Lung (tissue), 16 donors: ENCODE data around the gene REM1. TPM values are rescaled to one million over a fixed set of nuclear protein-coding genes. Genes with fewer than 3 reads are reported as not detected.
A peak's percentile ranks its signal among the peaks of the same experiment; 100 is the strongest.
"Not testable (repeated sequence)": the region's sequence is repeated elsewhere in the genome, so short reads cannot be mapped to it uniquely, and the experiment has no call there.

Source experiments
- ATAC-seq: fragments of 200-7000 bp; cut with Tn5 transposase; one replicate; pipeline ENCODE4 v1.9.1; 2020; ENCODE audit warnings: moderate number of reproducible peaks; ENCODE audit not compliant: insufficient read depth, low FRiP score
- DNase-seq, 3 donors: peaks; one replicate each; pipeline ENCODE4 v3.0.0-alpha.2; 2013 to 2017
- H3K27ac ChIP-seq, 2 donors: one replicate each; pipeline ENCODE4 v1.5.1; 2013; ENCODE audit warnings: mild to moderate bottlenecking in 2 of 2, moderate library complexity in 2 of 2, control low read depth in 1 of 2, inconsistent platforms in 1 of 2, low read depth in 1 of 2, low read length in 1 of 2
- H3K27me3 ChIP-seq, 3 donors: one replicate each; pipeline ENCODE4 v1.5.1; 2013; ENCODE audit warnings: low read length in 2 of 3; ENCODE audit not compliant: control insufficient read depth in 3 of 3, insufficient read depth in 3 of 3
- H3K36me3 ChIP-seq, 4 donors: one replicate each; pipeline ENCODE4 v1.5.1; 2013; ENCODE audit warnings: low read length in 4 of 4, mild to moderate bottlenecking in 1 of 4, moderate library complexity in 1 of 4; ENCODE audit not compliant: control insufficient read depth in 4 of 4, insufficient read depth in 4 of 4
- H3K4me1 ChIP-seq, 5 donors: one replicate each; pipeline ENCODE4 v1.5.1; 2013; ENCODE audit warnings: low read length in 5 of 5, mild to moderate bottlenecking in 2 of 5, moderate library complexity in 1 of 5; ENCODE audit not compliant: control insufficient read depth in 5 of 5, insufficient read depth in 5 of 5
- H3K4me3 ChIP-seq: one replicate; pipeline ENCODE4 v1.5.1; 2013; ENCODE audit warnings: mild to moderate bottlenecking, control low read depth, moderate library complexity
- H3K9ac ChIP-seq, 2 donors: one replicate each; pipeline ENCODE4 v1.5.1; 2013; ENCODE audit warnings: low read length in 2 of 2, control low read depth in 1 of 2; ENCODE audit not compliant: insufficient read depth in 1 of 2
- H3K9me3 ChIP-seq, 4 donors: one replicate each; pipeline ENCODE4 v1.5.1; 2013; ENCODE audit warnings: low read length in 3 of 4, mild to moderate bottlenecking in 1 of 4, moderate library complexity in 1 of 4; ENCODE audit not compliant: control insufficient read depth in 4 of 4, insufficient read depth in 3 of 4
- WGBS, 2 donors: extraction: QIAGEN DNeasy Blood & Tissue Kit; methylation state at CpG; one replicate each; pipeline ENCODE4 v1.1.7; 2013; 5-methylcytosine and 5-hydroxymethylcytosine counted together
- long read RNA-seq, 5 donors: transcript quantifications; one replicate each; lab custom pipeline, GENCODE V29; 2026
- polyA plus RNA-seq, 2 donors: library from polyadenylated mRNA; stranded (reverse); fragments of 200-250 nt; gene quantifications; one replicate each; pipeline ENCODE4 v1.2.1, GENCODE V29; 2013
- total RNA-seq, 2 donors: library from RNA; depleted of rRNA in 1 of 2; stranded (reverse); fragments of >200 nt in 1 of 2; gene quantifications; one replicate each; pipeline ENCODE4 v1.2.1, GENCODE V29; 2014 to 2021
- TF ChIP-seq, protein P1 (sequence below): IDR thresholded peaks from 2 replicates; pipeline ENCODE4 v1.5.1; 2012; ENCODE audit warnings: mild to moderate bottlenecking; ENCODE audit errors: control extremely low read depth, extremely low read depth
- donor health status: control.
- donor health status: control.
- donor health status: Bipolar disorder and iron deficiency.
- donor health status: healthy.
- donor health status: DM: yes; HTN: yes; CAD: no.

Gene REM1, protein sequence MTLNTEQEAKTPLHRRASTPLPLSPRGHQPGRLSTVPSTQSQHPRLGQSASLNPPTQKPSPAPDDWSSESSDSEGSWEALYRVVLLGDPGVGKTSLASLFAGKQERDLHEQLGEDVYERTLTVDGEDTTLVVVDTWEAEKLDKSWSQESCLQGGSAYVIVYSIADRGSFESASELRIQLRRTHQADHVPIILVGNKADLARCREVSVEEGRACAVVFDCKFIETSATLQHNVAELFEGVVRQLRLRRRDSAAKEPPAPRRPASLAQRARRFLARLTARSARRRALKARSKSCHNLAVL
- total RNA-seq, result 1 to 10 TPM; 1.7 to 7.1 TPM
- polyA plus RNA-seq, result 1 to 10 TPM; 1.3 to 1.7 TPM
- long read RNA-seq, donor 1, partial matches to known transcripts, result 0 of 3 reads
- long read RNA-seq, donor 1, other reads (novel, unspliced or antisense), result 0 of 3 reads
- long read RNA-seq, donor 2, partial matches to known transcripts, result 0 of 1 reads
- long read RNA-seq, donor 2, other reads (novel, unspliced or antisense), result 0 of 1 reads
- long read RNA-seq, donor 3, partial matches to known transcripts, result 0 of 1 reads
- long read RNA-seq, donor 3, other reads (novel, unspliced or antisense), result 0 of 1 reads
- long read RNA-seq, donor 4, partial matches to known transcripts, result 0 of 1 reads
- long read RNA-seq, donor 4, other reads (novel, unspliced or antisense), result 0 of 1 reads
- long read RNA-seq, donor 5, partial matches to known transcripts, result 0 of 1 reads
- long read RNA-seq, donor 5, other reads (novel, unspliced or antisense), result 0 of 1 reads

DNA sequence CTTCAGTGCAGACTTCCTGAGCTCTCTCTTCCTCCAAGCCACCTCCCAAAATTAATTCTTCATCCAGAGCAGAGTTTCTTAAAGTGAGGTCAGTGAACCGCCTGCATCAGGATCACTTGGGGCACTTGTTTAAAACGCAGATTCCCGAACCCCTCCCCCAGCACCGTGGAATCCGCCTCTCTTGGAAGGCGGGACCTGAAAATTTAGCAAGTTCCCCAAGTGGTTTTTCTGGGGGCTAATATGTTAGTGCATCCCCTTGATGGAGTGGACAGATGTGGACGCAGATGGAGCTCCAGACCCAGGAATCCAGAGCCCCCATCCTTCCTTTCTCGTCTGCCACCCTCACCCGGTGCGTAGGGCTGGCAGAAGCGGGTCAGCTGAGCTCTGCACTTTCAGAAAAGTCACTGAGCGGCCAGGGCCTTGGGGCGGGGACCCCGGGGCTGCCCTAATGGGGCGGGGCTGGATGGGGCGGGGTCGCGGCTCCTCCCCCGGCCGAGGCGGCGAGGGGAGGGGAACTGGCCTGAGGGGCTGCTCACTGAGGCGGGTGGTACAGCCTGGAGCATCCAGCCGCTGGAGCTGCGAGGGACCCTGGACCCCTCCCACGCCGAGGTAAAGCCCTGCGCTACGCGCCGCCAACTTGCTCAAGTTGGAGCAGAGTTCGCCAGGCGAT lies at the start of gene REM1, which contains the start of gene DEFB124:
Gene REM1, plus strand, starts transcription at position 531 of the 670 bp plus-strand sequence. CDS start 1,158 bp downstream, outside the sequence.
Gene DEFB124, minus strand, starts transcription at position 370 of the 670 bp plus-strand sequence. CDS start 2,114 bp downstream, outside the sequence.
- ATAC-seq (no peak), DNase-seq (peak; percentile 58 to 73 (median 62))
- WGBS, 2 donors, result 3 to 4% methylated on average over 33 of the region's 33 CpGs
- H3K4me1 ChIP-seq, result peaks cover 0 to 16% (median 3%) of the 10 kb centered on the region in 5 donors
- no peak within 1 kb of the TSS for H3K4me3 ChIP-seq
- no peak within 1 kb of the TSS for H3K27ac ChIP-seq
- peaks cover 0 to 4% (median 0%) of the 10 kb centered on the region in 4 donors for H3K9me3 ChIP-seq
- H3K36me3 ChIP-seq, result no peaks in the 10 kb centered on the region
- H3K9ac ChIP-seq, result peak within 1 kb of the TSS; percentile 49 to 60
- TF ChIP-seq, protein P1, sequence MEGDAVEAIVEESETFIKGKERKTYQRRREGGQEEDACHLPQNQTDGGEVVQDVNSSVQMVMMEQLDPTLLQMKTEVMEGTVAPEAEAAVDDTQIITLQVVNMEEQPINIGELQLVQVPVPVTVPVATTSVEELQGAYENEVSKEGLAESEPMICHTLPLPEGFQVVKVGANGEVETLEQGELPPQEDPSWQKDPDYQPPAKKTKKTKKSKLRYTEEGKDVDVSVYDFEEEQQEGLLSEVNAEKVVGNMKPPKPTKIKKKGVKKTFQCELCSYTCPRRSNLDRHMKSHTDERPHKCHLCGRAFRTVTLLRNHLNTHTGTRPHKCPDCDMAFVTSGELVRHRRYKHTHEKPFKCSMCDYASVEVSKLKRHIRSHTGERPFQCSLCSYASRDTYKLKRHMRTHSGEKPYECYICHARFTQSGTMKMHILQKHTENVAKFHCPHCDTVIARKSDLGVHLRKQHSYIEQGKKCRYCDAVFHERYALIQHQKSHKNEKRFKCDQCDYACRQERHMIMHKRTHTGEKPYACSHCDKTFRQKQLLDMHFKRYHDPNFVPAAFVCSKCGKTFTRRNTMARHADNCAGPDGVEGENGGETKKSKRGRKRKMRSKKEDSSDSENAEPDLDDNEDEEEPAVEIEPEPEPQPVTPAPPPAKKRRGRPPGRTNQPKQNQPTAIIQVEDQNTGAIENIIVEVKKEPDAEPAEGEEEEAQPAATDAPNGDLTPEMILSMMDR, result no peak
- H3K27me3 ChIP-seq, result peaks cover 0 to 10% (median 0%) of the 10 kb centered on the region in 3 donors

DNA sequence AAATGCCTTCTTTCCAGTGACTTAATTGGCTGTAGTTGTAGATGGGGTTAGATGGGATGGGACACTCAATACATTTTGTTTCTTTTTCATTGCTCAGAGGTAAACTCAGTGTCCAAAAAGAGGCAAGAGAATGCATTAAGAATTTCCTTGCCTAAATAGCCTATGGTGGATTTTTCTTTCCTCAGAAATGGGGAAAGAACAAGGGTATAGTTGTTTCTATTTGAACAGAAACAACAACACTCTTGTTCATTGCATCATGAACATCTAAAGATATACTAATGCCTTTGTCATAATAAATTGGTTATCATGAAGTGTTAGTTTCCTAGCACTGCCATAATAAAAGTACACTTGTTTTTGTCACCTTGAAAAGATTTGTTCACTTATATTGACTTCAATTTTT lies 49.3 kb upstream of the REM1 start:
- no peaks in the 10 kb centered on the region for H3K4me1 ChIP-seq
- DNase-seq (no peak), ATAC-seq (no peak)
- no peaks in the 10 kb centered on the region for H3K9me3 ChIP-seq
- no peaks in the 10 kb centered on the region for H3K36me3 ChIP-seq
- no peaks in the 10 kb centered on the region for H3K27me3 ChIP-seq
- TF ChIP-seq, protein P1, result no peak
- H3K4me3 ChIP-seq, result no peak overlapping the region
- no peak overlapping the region for H3K27ac ChIP-seq
- H3K9ac ChIP-seq, result no peak overlapping the region

DNA sequence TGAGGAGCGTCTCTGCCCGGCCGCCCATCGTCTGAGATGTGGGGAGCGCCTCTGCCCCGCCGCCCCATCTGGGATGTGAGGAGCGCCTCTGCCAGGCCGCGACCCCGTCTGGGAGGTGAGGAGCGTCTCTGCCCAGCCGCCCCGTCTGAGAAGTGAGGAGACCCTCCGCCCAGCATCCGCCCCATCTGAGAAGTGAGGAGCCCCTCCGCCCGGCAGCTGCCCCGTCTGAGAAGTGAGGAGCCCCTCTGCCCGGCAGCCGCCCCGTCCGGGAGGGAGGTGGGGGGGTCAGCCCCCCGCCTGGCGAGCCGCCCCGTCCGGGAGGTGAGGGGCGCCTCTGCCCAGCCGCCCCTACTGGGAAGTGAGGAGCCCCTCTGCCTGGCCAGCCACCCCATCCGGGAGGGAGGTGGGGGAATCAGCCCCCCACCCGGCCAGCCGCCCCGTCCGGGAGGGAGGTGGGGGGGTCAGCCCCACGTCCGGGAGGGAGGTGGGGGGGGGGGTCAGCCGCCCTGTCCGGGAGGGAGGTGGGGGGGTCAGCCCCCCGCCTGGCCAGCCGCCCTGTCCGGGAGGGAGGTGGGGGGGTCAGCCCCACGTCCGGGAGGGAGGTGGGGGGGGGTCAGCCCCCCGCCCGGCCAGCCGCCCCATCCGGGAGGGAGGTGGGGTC lies 48.1 kb upstream of the REM1 start:
- not testable (repeated sequence) for ATAC-seq, H3K9me3 ChIP-seq, H3K4me3 ChIP-seq, H3K9ac ChIP-seq, DNase-seq, H3K36me3 ChIP-seq, H3K4me1 ChIP-seq, H3K27ac ChIP-seq, H3K27me3 ChIP-seq
- WGBS, 2 donors, result 91% methylated on average over 8 to 48 of the region's 48 CpGs

DNA sequence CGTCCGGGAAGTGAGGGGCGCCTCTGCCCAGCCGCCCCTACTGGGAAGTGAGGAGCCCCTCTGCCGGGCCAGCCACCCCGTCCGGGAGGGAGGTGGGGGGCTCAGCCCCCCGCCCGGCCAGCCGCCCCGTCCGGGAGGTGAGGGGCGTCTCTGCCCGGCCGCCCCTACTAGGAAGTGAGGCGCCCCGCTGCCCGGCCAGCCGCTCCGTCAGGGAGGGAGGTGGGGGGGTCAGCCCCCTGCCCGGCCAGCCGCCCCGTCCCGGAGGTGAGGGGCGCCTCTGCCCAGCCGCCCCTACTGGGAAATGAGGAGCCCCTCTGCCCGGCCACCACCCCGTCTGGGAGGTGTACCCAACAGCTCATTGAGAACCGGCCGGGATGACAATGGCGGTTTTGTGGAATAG lies 47.5 kb upstream of the REM1 start:
- H3K36me3 ChIP-seq, H3K27ac ChIP-seq, H3K27me3 ChIP-seq, H3K4me1 ChIP-seq, ATAC-seq, DNase-seq, H3K4me3 ChIP-seq, H3K9ac ChIP-seq, H3K9me3 ChIP-seq: not testable (repeated sequence)
- 86 to 96% methylated on average over 16 to 30 of the region's 31 CpGs for WGBS, 2 donors
